Stimulated activated naive CD4-positive, alpha-beta T cell (primary cell): ENCODE results near the gene GRIK4.
A peak's percentile ranks its signal among the peaks of the same experiment; 100 is the strongest.
"Not testable (repeated sequence)": the region's sequence is repeated elsewhere in the genome, so short reads cannot be mapped to it uniquely, and the experiment has no call there.

Experiments
- DNase-seq, 6 experiments: peaks; one replicate each; lab custom pipeline; 2025; lab: John Stamatoyannopoulos, UW

GRIK4 gene

GRCh38 chr11:120995184-120995583 lies 483.6 kb downstream of the GRIK4 start:
- no peak for DNase-seq

- DNase-seq = no peak
Measured at GRCh38 chr11:120996973-120997372, 485.4 kb downstream of the GRIK4 start.

- DNase-seq = no peak
Measured at GRCh38 chr11:120998581-120998980, 487.0 kb downstream of the GRIK4 start.

- DNase-seq = no peak
Measured at GRCh38 chr11:121004206-121004840, 492.8 kb downstream of the GRIK4 start.

- no peak for DNase-seq
Measured at GRCh38 chr11:121006922-121007321, 495.4 kb downstream of the GRIK4 start.

- no peak for DNase-seq
Measured at GRCh38 chr11:121008551-121008950, 497.0 kb downstream of the GRIK4 start.

GRCh38 chr11:121012091-121012490 lies 500.5 kb downstream of the GRIK4 start:
- DNase-seq = no peak

- DNase-seq = no peak
Measured at GRCh38 chr11:121018746-121019145, 507.2 kb downstream of the GRIK4 start.

- DNase-seq = not testable (repeated sequence)
Measured at GRCh38 chr11:121021718-121022117, 510.2 kb downstream of the GRIK4 start.

- DNase-seq = peak; percentile 70 to 85 (median 81)
Measured at GRCh38 chr11:121023848-121024751, 512.6 kb downstream of the GRIK4 start, which contains the start of gene TBCEL. TBCEL (plus strand) TSS chr11:121024102; CDS start chr11:121045691, 21,589 bp downstream.

- no peak for DNase-seq
Measured at GRCh38 chr11:121024989-121025388, 513.4 kb downstream of the GRIK4 start.

- DNase-seq = no peak
Measured at GRCh38 chr11:121029153-121029552, 517.6 kb downstream of the GRIK4 start.

GRCh38 chr11:121029813-121030445 lies 518.4 kb downstream of the GRIK4 start:
- DNase-seq = no peak

- no peak for DNase-seq
Measured at GRCh38 chr11:121031167-121031566, 519.6 kb downstream of the GRIK4 start.

GRCh38 chr11:121031648-121032047 lies 520.1 kb downstream of the GRIK4 start:
- not testable (repeated sequence) for DNase-seq

GRCh38 chr11:121032546-121032945 lies 521.0 kb downstream of the GRIK4 start:
- no peak for DNase-seq

GRCh38 chr11:121033635-121034034 lies 522.1 kb downstream of the GRIK4 start:
- no peak for DNase-seq

- no peak for DNase-seq
Measured at GRCh38 chr11:121035169-121035755, 523.7 kb downstream of the GRIK4 start.

- no peak for DNase-seq
Measured at GRCh38 chr11:121035780-121036179, 524.2 kb downstream of the GRIK4 start.

GRCh38 chr11:121037016-121037415 lies 525.5 kb downstream of the GRIK4 start:
- DNase-seq = no peak
